ENCODE measurements around the gene TMEM69. TPM values are rescaled to one million over a fixed set of nuclear protein-coding genes. Genes with fewer than 3 reads are reported as not detected.
"Not testable (repeated sequence)": the region's sequence is repeated elsewhere in the genome, so short reads cannot be mapped to it uniquely, and the experiment has no call there.

Gene TMEM69
- total RNA-seq, 2 experiments from 2014 or later: 21.8 to 22.4 TPM

DNA sequence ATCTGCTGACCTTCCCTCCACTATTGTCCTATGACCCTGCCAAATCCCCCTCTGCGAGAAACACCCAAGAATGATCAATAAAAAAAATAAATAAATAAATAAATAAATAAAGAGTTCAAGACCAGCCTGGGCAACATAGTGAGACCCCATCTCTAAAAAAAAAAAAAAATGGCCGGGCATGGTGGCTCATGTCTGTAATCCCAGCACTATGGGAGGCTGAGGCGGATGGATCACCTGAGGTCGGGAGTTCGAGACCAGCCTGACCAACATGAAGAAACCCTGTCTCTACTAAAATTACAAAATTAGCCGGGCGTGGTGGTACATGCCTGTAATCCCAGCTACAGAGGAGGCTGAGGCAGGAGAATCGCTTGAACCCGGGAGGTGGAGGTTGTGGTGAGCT is 38.0 kb downstream of the TMEM69 start:
- POLR2A ChIA-PET; H3K36me3 Mint-ChIP-seq; ATAC-seq (ENCODE audit: low read depth); DNase-seq; H3K4me3 Mint-ChIP-seq; H3K27ac Mint-ChIP-seq; H3K4me1 Mint-ChIP-seq; H3K9me3 Mint-ChIP-seq; H3K27me3 Mint-ChIP-seq: not testable (repeated sequence)

DNA sequence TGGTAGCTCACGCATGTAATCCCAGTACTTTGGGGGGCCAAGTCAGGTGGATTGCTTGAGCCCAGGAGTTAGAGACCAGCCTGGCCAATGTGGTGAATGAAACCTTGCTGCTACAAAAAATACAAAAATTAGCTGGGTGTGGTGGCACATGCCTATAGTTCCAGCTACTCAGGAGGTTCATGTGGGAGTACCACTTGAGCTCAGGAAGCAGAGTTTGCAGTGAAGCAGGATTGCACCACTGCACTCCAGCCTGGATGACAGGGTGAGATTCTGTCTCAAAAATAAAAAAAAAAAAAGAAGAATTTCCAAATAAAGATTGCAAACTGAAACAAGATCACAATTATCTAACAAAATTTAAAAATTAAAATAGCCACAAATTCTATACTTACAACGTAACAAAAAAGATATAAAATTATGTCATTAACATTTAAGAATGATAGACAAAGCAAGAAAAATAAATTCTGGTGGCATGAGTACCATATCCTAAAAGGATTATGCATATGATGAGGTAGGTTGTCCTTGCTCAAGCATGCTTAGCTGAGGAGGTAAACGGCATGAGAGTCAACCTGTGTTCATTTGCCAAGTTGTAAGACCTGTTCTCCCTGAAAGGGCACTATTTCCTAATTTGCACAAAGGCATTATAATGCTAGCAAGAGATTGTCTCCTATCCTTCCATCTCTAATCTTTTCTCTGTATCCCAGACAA is 42.2 kb downstream of the TMEM69 start:
- no peak overlapping the region for H3K4me3 Mint-ChIP-seq
- H3K27ac Mint-ChIP-seq: no peak overlapping the region
- ATAC-seq (ENCODE audit: low read depth): no peak
- no peaks in the 10 kb centered on the region for H3K27me3 Mint-ChIP-seq
- no peak for DNase-seq
- POLR2A ChIA-PET: no interaction called here
- no peaks in the 10 kb centered on the region for H3K9me3 Mint-ChIP-seq
- H3K4me1 Mint-ChIP-seq: peaks cover 6% of the 10 kb centered on the region
- H3K36me3 Mint-ChIP-seq: peaks cover 2% of the 10 kb centered on the region

DNA sequence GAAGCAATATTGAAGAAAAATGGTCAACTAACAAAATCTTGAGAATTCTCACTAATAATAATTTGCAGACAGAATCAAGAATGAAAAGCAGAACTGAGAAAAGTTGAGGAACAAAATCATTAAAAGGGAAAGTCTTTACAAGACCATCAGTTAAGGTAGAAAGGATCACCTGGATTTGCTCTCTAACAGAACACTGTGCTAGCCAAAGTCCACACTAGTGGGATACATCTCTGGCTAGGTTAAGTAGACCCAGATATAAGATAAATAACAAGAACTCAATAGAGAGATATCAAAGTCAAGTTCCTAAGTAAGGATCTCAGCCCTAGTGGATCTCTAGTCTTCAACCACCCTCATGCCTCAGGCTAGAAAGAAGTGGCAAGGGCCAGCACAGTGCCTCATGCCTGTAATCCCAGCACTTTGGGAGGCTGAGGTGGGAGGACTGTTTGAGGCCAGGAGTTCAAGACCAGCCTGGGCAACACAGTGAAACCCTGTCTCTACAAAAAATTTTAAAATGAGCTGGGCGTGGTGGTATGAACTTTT is 42.9 kb downstream of the TMEM69 start:
- ATAC-seq (ENCODE audit: low read depth) (no peak), DNase-seq (no peak)
- peaks cover 2% of the 10 kb centered on the region for H3K36me3 Mint-ChIP-seq
- no peak overlapping the region for H3K27ac Mint-ChIP-seq
- H3K4me1 Mint-ChIP-seq: peaks cover 6% of the 10 kb centered on the region
- POLR2A ChIA-PET: no interaction called here
- no peaks in the 10 kb centered on the region for H3K9me3 Mint-ChIP-seq
- no peak overlapping the region for H3K4me3 Mint-ChIP-seq
- H3K27me3 Mint-ChIP-seq: no peaks in the 10 kb centered on the region

- POLR2A ChIA-PET: no interaction called here
- Mint-ChIP-seq H3K27me3 (no peaks in the 10 kb centered on the region), H3K36me3 (peaks cover 9% of the 10 kb centered on the region), H3K4me1 (no peaks in the 10 kb centered on the region), H3K27ac (no peak overlapping the region), H3K4me3 (no peak overlapping the region), H3K9me3 (no peaks in the 10 kb centered on the region)
- no peak for ATAC-seq (ENCODE audit: low read depth)
- DNase-seq: no peak
Observed at GRCh38 chr1:45739137-45739536, 51.2 kb downstream of the TMEM69 start.

- POLR2A ChIA-PET; H3K36me3 Mint-ChIP-seq; ATAC-seq (ENCODE audit: low read depth); H3K9me3 Mint-ChIP-seq; H3K27me3 Mint-ChIP-seq; DNase-seq; H3K4me1 Mint-ChIP-seq; H3K4me3 Mint-ChIP-seq; H3K27ac Mint-ChIP-seq: not testable (repeated sequence)
Observed at GRCh38 chr1:45739641-45740156, 51.7 kb downstream of the TMEM69 start.

Other genes with a start within 250 kb of the TMEM69 start
- gene TESK2, start 197.0 kb upstream of the TMEM69 start, total RNA-seq: 1 to 10 TPM; 5.8 to 6.5 TPM
- 10 to 100 TPM; 10.3 to 13.0 TPM for gene CCDC163, start 188.1 kb upstream of the TMEM69 start, total RNA-seq
- gene MMACHC, start 187.9 kb upstream of the TMEM69 start, total RNA-seq: 1 to 10 TPM; 4.9 to 8.3 TPM
- gene PRDX1, start 166.3 kb upstream of the TMEM69 start, total RNA-seq: 100 to 1,000 TPM; 159 to 180 TPM
- 100 to 1,000 TPM; 102 to 116 TPM for gene AKR1A1, start 137.4 kb upstream of the TMEM69 start, total RNA-seq
- gene NASP, start 104.1 kb upstream of the TMEM69 start, total RNA-seq: 100 to 1,000 TPM; 184 to 188 TPM
- 1 to 10 TPM; 4.4 TPM for gene CCDC17, start 64.1 kb upstream of the TMEM69 start, total RNA-seq
- gene GPBP1L1, start 1.6 kb upstream of the TMEM69 start, total RNA-seq: 100 to 1,000 TPM; 134 to 138 TPM
- gene IPP, start 62.5 kb downstream of the TMEM69 start, total RNA-seq: 10 to 100 TPM; 13.4 to 14.3 TPM
- 10 to 100 TPM; 20.9 to 23.7 TPM for gene MAST2, start 115.4 kb downstream of the TMEM69 start, total RNA-seq

Data from activated naive CD8-positive, alpha-beta T cell treated with anti-CD3 and anti-CD28 coated beads, Interleukin-2, amount 10 ng/mL, durations not matched to agents 7 days and 5 days (primary cell).